ENCODE data around the gene BARHL1. TPM values are rescaled to one million over a fixed set of nuclear protein-coding genes. Genes with fewer than 3 reads are reported as not detected.

Gene BARHL1
- total and polyA plus RNA-seq, 7 donors, result not detected

DNA sequence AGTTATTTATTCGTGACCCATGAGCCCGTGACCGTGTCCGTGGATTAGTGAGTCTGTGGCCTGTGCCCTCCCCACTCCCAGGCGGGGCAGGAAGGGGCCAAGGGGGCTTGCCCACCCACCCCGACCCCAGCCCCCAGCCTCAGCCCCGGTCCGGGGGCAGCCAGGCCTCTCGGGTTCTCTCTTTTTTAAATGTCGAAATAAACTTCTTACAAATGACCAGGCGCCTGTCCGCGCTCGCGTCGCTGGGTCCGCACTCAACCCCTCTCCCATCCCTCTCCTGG lies 7.6 kb downstream of the BARHL1 start:
- TF ChIP-seq, protein P1, sequence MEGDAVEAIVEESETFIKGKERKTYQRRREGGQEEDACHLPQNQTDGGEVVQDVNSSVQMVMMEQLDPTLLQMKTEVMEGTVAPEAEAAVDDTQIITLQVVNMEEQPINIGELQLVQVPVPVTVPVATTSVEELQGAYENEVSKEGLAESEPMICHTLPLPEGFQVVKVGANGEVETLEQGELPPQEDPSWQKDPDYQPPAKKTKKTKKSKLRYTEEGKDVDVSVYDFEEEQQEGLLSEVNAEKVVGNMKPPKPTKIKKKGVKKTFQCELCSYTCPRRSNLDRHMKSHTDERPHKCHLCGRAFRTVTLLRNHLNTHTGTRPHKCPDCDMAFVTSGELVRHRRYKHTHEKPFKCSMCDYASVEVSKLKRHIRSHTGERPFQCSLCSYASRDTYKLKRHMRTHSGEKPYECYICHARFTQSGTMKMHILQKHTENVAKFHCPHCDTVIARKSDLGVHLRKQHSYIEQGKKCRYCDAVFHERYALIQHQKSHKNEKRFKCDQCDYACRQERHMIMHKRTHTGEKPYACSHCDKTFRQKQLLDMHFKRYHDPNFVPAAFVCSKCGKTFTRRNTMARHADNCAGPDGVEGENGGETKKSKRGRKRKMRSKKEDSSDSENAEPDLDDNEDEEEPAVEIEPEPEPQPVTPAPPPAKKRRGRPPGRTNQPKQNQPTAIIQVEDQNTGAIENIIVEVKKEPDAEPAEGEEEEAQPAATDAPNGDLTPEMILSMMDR (IDR thresholded peaks at IDR 0.05), result no peak
- TF ChIP-seq POLR2A (IDR thresholded peaks at IDR 0.05) (no peak), POLR2AphosphoS5 (IDR thresholded peaks at IDR 0.05) (no peak), EP300 (IDR thresholded peaks at IDR 0.05) (no peak)
- DNase-seq, result no peak
- H3K36me3 ChIP-seq, result peaks cover 0 to 20% (median 8%) of the 10 kb centered on the region in 4 donors
- intact Hi-C loops (cut with DNase I), result no loop called here
- WGBS, 2 donors, result 5 to 9% methylated on average over 17 of the region's 17 CpGs
- H3K27ac ChIP-seq, result no peak overlapping the region
- peaks cover 62 to 85% (median 75%) of the 10 kb centered on the region in 3 donors for H3K27me3 ChIP-seq
- H3K4me1 ChIP-seq, result peaks cover 0 to 29% (median 19%) of the 10 kb centered on the region in 4 donors
- no peak overlapping the region for H3K4me3 ChIP-seq
- H3K9me3 ChIP-seq, result no peaks in the 10 kb centered on the region

DNA sequence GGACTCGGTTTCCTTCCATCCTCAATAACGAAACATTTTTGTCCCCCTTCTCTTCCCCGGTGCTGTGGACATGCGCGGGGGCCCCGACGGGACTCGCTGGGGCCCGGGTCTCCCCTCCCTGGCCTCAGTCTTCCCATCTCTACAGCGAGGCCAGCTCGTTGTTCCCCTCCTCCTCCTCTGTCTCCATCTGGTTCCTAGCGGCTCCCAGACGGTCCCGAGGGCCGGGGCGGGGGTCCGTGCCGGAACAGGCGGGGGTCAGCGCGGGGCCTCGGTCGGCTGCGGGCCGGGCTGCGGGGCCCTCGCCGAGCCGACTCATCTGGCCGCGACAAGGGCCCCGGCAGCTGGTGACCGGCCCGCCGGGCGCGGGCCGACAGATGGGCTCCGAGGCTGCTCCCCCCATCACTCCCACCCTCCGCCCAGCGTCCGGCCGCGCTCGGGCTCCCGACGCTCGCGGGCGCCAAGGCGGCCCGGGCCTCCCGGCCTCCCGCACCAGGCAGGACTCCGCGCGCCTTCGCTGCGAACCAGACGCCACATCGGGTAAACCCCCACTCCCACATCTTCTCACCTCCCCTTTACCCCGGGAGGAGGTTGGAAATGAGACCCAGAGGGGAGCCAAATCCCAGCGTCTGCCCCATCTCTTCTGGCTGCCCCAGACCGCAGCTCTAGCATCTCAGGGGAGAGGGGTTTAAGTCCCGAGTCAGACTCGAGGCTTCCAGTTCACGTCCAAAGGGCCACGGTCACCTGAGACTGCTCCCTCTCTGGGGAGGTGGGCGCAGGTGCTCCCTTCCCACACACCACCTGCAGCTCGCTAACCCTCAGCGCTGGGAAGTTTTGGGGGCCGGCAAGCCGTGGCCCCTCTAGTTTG lies 8.1 kb downstream of the BARHL1 start:
- TF ChIP-seq POLR2A (IDR thresholded peaks at IDR 0.05), result no peak
- TF ChIP-seq POLR2AphosphoS5 (IDR thresholded peaks at IDR 0.05), result no peak
- no peak for TF ChIP-seq EP300 (IDR thresholded peaks at IDR 0.05)
- TF ChIP-seq, protein P1 (IDR thresholded peaks at IDR 0.05), result no peak
- H3K4me1 ChIP-seq, result peaks cover 0 to 29% (median 19%) of the 10 kb centered on the region in 4 donors
- peaks cover 0 to 25% (median 11%) of the 10 kb centered on the region in 4 donors for H3K36me3 ChIP-seq
- H3K27me3 ChIP-seq, result peaks cover 56 to 79% (median 69%) of the 10 kb centered on the region in 3 donors
- H3K9me3 ChIP-seq, result no peaks in the 10 kb centered on the region
- intact Hi-C loops (cut with DNase I), result no loop called here
- 4 to 5% methylated on average over 73 of the region's 73 CpGs for WGBS, 2 donors
- no peak overlapping the region for H3K27ac ChIP-seq
- no peak for DNase-seq
- no peak overlapping the region for H3K4me3 ChIP-seq

DNA sequence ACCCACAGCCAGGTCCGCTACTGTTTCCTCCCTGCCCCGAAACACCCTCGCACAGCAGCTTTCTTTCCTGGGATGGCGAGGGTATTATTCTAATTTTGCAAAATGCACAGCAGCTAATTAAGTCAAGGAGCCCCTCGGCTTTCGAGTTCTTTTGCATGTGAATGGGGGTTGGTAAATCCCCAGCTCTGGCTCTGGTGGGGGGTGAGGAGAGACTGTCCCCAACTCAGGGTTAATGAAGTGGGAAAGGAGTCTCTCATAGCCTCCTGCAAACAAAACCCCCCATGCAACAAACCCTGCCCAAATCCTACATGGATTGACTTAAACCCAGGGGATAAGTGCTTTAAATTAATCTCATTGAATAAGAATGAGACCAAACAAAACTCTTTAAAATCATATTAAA lies 8.8 kb downstream of the BARHL1 start:
- peaks cover 0 to 29% (median 11%) of the 10 kb centered on the region in 4 donors for H3K36me3 ChIP-seq
- TF ChIP-seq POLR2A (IDR thresholded peaks at IDR 0.05) (no peak), EP300 (IDR thresholded peaks at IDR 0.05) (no peak), POLR2AphosphoS5 (IDR thresholded peaks at IDR 0.05) (no peak)
- TF ChIP-seq, protein P1 (IDR thresholded peaks at IDR 0.05), result no peak
- peaks cover 49 to 72% (median 62%) of the 10 kb centered on the region in 3 donors for H3K27me3 ChIP-seq
- H3K4me3 ChIP-seq, result no peak overlapping the region
- no peak overlapping the region for H3K27ac ChIP-seq
- DNase-seq, result no peak
- H3K9me3 ChIP-seq, result no peaks in the 10 kb centered on the region
- 38 to 73% methylated on average over 6 of the region's 6 CpGs for WGBS, 2 donors
- peaks cover 0 to 29% (median 19%) of the 10 kb centered on the region in 4 donors for H3K4me1 ChIP-seq
- intact Hi-C loops (cut with DNase I), result no loop called here

DNA sequence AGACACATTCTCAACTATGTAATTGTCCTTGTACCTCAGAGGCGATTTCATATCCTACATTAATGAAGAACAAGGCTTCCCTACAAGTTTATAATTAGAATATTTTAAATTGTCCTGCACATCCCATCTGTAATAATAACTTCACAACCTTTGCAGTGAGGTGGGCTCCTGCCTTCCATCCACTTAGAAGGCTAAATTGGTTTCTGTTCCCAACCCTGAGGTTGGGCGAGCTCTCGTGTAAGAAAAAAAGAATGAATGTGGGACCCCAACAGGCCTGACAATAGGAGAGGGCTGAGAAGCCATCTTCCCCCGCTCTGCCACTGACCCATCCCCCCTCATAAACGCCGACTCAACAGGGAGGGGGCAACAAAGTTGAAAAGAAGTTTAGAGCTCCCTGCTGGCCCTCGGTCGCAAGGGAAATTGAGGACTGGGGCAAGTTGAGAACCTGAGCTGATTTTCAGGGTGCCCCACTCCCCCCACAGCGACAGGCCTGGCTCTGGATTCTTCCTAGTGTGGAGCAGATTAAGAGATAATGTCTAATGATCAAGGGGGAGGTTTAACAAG lies 9.4 kb downstream of the BARHL1 start:
- WGBS, 2 donors, result 59 to 76% methylated on average over 9 of the region's 9 CpGs
- H3K27me3 ChIP-seq, result peaks cover 43 to 69% (median 56%) of the 10 kb centered on the region in 3 donors
- peaks cover 0 to 26% (median 17%) of the 10 kb centered on the region in 4 donors for H3K4me1 ChIP-seq
- peaks cover 0 to 35% (median 11%) of the 10 kb centered on the region in 4 donors for H3K36me3 ChIP-seq
- H3K4me3 ChIP-seq, result no peak overlapping the region
- no peak for DNase-seq
- H3K27ac ChIP-seq, result no peak overlapping the region
- intact Hi-C loops (cut with DNase I), result no loop called here
- H3K9me3 ChIP-seq, result no peaks in the 10 kb centered on the region
- TF ChIP-seq POLR2A (IDR thresholded peaks at IDR 0.05) (no peak), POLR2AphosphoS5 (IDR thresholded peaks at IDR 0.05) (no peak), EP300 (IDR thresholded peaks at IDR 0.05) (no peak)
- TF ChIP-seq, protein P1 (IDR thresholded peaks at IDR 0.05), result no peak
